Bronchial epithelial cell (primary cell): Measurements from ENCODE around the gene MRPS23. TPM values are rescaled to one million over a fixed set of nuclear protein-coding genes. Genes with fewer than 3 reads are reported as not detected.
A peak's percentile ranks its signal among the peaks of the same experiment; 100 is the strongest.

Experiments
- DNase-seq: peaks from one replicate; pipeline ENCODE4 v3.0.0-alpha.2; 2010; ENCODE audit warnings: low read depth
- FAIRE-seq: peaks from 2 replicates; lab custom pipeline; 2011; peaks lifted over from hg19 to GRCh38; lab: Jason Lieb, UNC
- H3K27me3 ChIP-seq: 2 replicates; pipeline ENCODE4 v1.5.1; 2011; ENCODE audit warnings: low read length; ENCODE audit not compliant: control insufficient read depth, insufficient read depth
- H3K36me3 ChIP-seq: 2 replicates; pipeline ENCODE4 v1.5.1; 2011; ENCODE audit warnings: low read length; ENCODE audit not compliant: control insufficient read depth, insufficient read depth
- H3K4me3 ChIP-seq: 2 replicates; pipeline ENCODE4 v1.5.1; 2011; ENCODE audit warnings: mild to moderate bottlenecking, low read depth, low read length, control low read depth
- CTCF ChIP-seq: IDR thresholded peaks from 2 replicates; pipeline ENCODE4 v1.5.1; 2011; ENCODE audit warnings: mild to moderate bottlenecking, moderate library complexity, low read length, control low read depth, inconsistent platforms; ENCODE audit not compliant: insufficient read depth, severe bottlenecking
- total RNA-seq: library from RNA; depleted of rRNA; stranded (reverse); fragments of >200 nt; gene quantifications from 2 replicates; pipeline ENCODE4 v1.2.1, GENCODE V29; 2014

MRPS23 gene
- total RNA-seq, 1 donor from 2014 or later: 40.5 TPM

GRCh38 chr17:57864273-57864672 lies 14.4 kb upstream of the MRPS23 start:
- no peak for TF ChIP-seq CTCF
- FAIRE-seq: no peak
- no peaks in the 10 kb centered on the region for H3K27me3 ChIP-seq
- no peak overlapping the region for H3K4me3 ChIP-seq
- no peak for DNase-seq
- peaks cover 4% of the 10 kb centered on the region for H3K36me3 ChIP-seq

- FAIRE-seq (no peak), DNase-seq (no peak)
- no peak overlapping the region for H3K4me3 ChIP-seq
Measured at GRCh38 chr17:57862694-57863667, 13.1 kb upstream of the MRPS23 start.

GRCh38 chr17:57861790-57862693 lies 12.2 kb upstream of the MRPS23 start:
- Histone ChIP-seq H3K27me3 (no peaks in the 10 kb centered on the region), H3K36me3 (peaks cover 4% of the 10 kb centered on the region), H3K4me3 (peak overlapping the region; percentile 40)
- no peak for FAIRE-seq
- TF ChIP-seq CTCF: no peak
- DNase-seq: no peak

More at GRCh38 chr17:57862694-57863667, 13.1 kb upstream of the MRPS23 start:
- Histone ChIP-seq H3K27me3 (no peaks in the 10 kb centered on the region), H3K36me3 (peaks cover 4% of the 10 kb centered on the region)
- no peak for TF ChIP-seq CTCF

GRCh38 chr17:57861000-57861789 lies 11.4 kb upstream of the MRPS23 start:
- no peak for DNase-seq
- TF ChIP-seq CTCF: no peak
- H3K27me3 ChIP-seq: no peaks in the 10 kb centered on the region
- peak overlapping the region; percentile 40 for H3K4me3 ChIP-seq
- H3K36me3 ChIP-seq: peaks cover 1% of the 10 kb centered on the region
- no peak for FAIRE-seq

- no peak overlapping the region for H3K4me3 ChIP-seq
- H3K27me3 ChIP-seq: no peaks in the 10 kb centered on the region
- no peak for FAIRE-seq
- no peak for DNase-seq
- H3K36me3 ChIP-seq: peaks cover 1% of the 10 kb centered on the region
- no peak for TF ChIP-seq CTCF
Measured at GRCh38 chr17:57860414-57860999, 10.7 kb upstream of the MRPS23 start.
